Stimulated activated CD4-positive, alpha-beta T cell treated with anti-CD3 and anti-CD28 coated beads, Interleukin-2, amount 100 ng/mL, for 24 hours (primary cell): Measurements from ENCODE around the gene SMAD7.
A peak's percentile ranks its signal among the peaks of the same experiment; 100 is the strongest.

Source experiments
- DNase-seq, 2 donors: peaks; one replicate each; pipeline ENCODE4 v3.0.0-alpha.2; 2020

Gene SMAD7

GRCh38 chr18:48943736-48944527 is 6.8 kb downstream of the SMAD7 start:
- no peak for DNase-seq

DNA sequence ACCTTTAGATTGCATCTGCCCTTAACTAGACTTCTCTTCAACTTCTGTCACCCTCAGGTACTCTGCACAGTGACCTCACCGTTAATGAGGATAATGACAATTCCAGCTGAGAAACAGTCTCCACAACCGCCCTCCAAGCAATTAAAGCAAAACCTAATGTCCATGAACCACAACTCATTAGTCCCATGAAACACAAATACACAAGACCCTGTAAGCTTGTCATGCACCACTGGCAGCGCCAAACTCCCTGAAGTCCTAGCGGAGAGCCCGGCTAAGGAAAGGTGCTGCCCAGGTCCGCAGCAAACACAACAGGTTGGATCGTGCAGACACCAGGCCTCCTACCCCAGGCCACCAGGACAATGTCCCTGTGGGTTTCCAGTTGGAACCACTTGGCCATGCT is 7.4 kb downstream of the SMAD7 start:
- no peak for DNase-seq

DNA sequence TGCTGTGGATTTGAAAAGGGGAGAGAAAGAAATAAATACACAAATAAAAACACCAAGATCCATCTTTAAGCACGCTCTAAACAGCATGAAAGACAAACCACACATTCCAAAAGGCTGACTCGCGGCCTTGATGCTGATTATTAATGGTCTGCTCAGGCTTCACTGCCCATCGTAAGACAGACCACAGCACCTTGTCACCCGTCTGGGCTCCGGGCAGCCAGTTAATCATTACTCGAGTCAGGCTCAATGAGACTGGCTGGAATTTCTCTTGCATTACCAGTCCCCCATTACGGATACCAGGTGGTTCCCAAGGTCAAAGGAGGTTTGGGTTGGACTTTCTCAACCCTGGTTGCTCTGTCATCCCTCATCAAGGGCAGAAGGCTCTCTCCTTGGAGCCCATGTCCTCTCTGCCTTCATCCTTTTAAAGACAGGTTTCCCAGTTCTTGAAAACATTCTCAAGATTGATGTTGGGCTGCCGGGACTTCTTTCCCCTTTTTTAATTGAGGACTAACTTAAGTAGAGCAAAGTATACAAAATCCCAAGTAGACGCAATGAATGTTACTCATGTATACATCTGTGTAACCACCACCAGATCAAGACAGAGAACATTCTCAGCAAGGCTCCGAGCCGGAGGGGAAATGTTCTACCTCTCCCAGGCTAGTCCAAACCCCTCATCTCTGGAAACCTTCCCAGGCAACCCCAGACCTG is 8.1 kb downstream of the SMAD7 start:
- no peak for DNase-seq

- no peak for DNase-seq
These were observed 8.7 kb downstream of the SMAD7 start for GRCh38 chr18:48942086-48942485.

DNA sequence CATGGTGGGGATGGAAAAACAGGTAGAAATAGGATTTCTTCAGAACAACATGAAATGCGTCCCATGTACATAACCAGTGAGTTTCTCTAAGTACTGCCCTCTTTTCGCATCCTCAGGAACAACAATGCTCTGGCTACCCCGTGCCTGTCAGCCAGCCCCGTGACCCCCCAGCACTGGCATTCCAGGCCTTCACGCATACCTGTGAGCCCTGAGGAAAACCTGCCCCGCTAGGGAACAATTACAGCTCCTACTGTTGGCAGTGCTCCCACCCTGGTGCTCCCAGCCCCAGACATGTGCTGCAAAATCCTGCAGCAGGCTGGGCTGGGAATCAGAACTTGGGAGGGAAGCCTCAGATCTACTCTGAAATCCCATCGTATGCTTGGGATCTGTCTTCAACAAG is 9.1 kb downstream of the SMAD7 start:
- DNase-seq: no peak

- peak; percentile 64 to 69 for DNase-seq
These were observed 9.7 kb downstream of the SMAD7 start for GRCh38 chr18:48940854-48941611.

GRCh38 chr18:48939205-48940097 is 11.3 kb downstream of the SMAD7 start:
- no peak for DNase-seq

GRCh38 chr18:48938827-48939204 is 11.9 kb downstream of the SMAD7 start:
- DNase-seq: no peak

DNA sequence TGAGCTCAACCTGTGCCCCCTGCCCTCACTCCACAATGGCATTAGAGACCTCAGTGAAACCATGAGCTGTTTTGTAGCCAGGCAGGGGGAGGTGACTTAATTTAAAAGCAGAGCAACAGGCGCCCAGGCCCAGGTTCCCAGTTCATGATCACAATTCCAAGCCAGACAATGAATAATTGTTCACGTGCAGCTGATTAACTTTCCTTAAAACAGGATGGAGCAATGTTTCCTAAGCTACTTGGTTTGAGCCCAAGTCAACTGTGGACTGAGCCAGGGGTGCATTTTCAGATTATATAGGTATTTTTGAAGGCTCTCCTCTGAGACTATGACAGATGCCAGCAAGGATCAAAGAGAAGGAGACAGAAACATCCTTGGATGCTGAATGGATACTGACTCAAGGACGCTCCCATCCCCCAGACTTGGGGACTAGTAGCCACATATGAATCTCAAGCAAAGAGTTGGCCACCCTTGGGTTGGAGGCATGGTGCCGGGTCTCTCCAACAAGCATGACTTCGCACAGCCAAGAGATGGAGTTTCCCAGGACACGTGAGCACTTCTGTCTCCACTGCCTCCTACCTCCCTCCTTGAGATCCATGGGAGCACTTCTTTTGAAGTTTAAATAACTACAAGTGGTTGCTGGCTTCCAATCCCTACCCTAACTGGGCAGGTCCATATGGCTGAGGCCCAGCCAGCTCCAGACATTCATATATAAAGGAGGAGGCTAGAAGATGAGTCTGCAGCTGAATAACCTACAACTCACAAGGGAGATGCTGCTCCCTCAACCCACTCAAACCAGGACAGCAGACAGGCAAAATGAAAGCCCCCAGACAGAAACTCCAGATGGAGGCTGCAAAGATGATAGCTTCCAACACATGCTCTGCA is 12.7 kb downstream of the SMAD7 start:
- DNase-seq: no peak

- DNase-seq: no peak
These were observed 15.4 kb downstream of the SMAD7 start for GRCh38 chr18:48935433-48935774.

- no peak for DNase-seq
These were observed 15.9 kb downstream of the SMAD7 start for GRCh38 chr18:48934723-48935432.

DNA sequence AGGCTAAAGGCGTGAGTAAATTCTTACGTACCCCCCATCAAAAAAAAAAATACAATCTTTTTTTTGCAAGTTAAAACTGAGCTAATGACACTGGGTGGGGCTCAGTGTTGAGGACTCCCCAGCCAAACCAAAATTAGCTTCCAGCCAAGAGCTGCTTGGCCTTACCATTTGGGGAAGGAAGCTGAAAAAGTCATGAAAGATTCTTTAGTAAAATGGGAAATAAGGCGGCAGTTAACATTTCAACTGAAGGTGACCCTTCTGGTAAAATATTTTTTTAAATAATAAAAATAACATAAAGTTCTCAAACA is 16.4 kb downstream of the SMAD7 start:
- no peak for DNase-seq

DNA sequence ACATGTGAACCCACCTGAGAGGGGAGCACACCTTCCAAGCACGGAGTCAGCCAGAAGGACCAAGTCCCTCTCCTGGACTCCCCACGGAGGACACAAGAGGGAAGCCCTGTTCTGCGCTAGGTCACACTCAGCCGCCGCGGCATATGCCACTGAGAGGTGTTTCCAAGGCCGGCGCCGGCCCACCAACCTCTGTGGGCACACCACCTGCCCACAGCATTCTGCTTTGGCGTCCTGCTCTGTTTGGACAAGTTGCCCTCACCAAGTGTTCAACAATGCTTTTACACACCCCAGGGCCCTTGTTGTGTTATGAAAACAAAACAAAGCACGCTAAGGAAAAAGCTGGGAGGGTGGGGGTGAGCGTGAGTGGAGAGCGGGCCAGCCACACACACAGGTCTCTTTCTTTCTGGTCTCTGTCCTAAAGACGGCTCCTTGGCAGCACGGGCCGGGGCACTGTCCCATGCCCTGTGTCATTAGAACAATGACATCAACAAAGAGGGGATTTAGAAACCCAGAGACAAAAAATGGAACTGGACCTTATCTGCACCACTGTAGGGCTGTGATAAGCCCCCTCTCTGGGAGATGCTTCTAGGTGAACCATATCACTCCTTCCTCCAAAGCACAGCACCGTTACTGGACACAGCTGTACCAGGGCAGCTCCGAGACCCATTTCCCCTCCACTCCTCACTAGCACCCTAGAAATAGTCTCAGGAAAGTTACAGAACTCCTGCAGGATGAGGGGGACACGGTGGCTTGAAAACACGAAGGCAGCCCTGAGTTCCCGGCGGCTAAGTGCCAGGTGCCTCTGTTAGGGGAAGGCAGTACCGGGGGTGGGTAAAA is 17.0 kb downstream of the SMAD7 start:
- DNase-seq: no peak

- no peak for DNase-seq
These were observed 17.8 kb downstream of the SMAD7 start for GRCh38 chr18:48932822-48933510.

DNA sequence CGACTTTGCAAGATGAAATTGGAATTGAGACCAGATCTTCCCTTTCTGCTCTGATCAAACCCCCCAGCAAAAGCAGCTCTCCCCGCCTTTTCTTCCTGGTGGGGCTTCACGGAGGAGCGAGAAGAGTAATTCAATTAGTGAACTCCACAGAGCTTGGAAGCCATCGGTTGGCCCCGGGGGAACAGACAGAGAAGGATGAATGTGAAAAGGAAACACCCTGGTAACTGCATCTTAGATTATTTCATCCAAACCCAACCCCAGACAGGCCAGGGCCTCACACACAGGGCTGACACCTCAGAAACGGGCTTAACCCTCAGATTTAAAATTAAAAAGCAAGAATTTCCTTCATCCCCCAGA is 18.3 kb downstream of the SMAD7 start:
- DNase-seq: no peak

DNA sequence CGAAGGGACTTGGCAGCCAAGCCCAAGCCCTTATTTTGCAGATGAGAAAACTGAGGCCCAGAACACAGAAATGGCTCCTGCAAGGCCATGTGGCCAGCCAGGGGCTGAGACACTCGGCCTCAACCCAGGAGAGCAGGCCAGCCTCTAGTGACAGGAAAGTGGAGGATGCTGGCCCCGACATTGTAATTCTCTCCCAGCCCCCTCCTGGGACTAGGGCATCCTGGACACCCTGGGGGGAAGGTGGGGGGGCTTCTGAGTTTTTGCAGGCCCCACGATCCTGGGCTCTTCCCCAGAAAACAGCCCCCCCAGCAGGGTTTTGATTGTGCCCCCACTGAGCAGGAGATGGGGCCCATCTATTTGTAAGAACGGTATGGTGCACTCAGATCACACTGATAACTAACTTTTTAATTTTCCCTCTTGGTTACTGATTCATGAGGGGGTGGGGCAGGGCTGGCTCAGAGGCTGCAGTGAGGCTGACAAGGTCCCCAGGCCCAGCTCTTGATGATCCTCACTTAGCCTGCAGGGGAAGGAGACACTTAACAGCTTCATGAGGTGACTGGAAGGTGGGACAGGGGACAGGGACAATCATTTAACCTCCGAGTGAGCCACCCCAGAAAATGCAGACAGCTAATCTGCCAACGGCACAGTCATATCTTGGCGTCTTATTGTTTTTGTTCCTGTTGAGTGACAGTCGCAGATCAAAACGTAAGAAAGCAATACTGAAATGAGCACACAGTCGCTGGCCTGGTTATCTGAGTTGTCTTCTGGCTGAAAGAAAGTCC is 18.9 kb downstream of the SMAD7 start:
- peak; percentile 55 to 60 for DNase-seq

DNA sequence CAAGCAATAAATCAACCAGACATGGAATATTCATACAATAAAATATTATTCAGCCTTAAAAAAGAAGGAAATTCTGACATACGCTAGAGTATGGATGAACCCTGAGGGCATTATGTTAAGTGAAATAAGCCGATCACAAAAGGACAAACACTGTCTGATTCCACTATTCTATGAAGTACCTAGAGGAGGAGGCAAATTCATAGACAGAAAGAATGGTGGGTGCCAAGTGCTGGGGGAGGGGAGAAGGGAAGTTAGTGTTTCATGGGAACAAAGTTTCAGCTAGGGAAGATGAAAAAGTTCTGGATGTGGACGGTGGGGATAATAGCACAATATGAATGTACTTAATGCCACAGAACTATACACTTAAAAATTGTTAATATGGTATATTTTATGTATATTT is 19.8 kb downstream of the SMAD7 start:
- DNase-seq: no peak

GRCh38 chr18:48929941-48930713 is 20.6 kb downstream of the SMAD7 start:
- no peak for DNase-seq
